Measurements from ENCODE around the gene PAFAH1B2.
A peak's percentile ranks its signal among the peaks of the same experiment; 100 is the strongest.

GRCh38 chr11:117179048-117179999 is 35.2 kb downstream of the PAFAH1B2 start:
- TF ChIP-seq CTCF (IDR thresholded peaks at IDR 0.05) (peak in 1 of 7 experiments; percentile 5), POLR2A (IDR thresholded peaks at IDR 0.05) (no peak)

Measured in body of pancreas (tissue), 4 donors.